Neural crest cell (in vitro differentiated cells): ENCODE results near the gene CUX1. TPM values are rescaled to one million over a fixed set of nuclear protein-coding genes. Genes with fewer than 3 reads are reported as not detected.

Source experiments
- DNase-seq: peaks from one replicate; pipeline ENCODE4 v3.0.0; 2021; ENCODE audit warnings: low read depth, mixed read lengths, low spot score
- H3K27ac Mint-ChIP-seq: one replicate; pipeline ENCODE4 v1.8.0; 2021; ENCODE audit warnings: mild to moderate bottlenecking, mixed read lengths; ENCODE audit not compliant: unreplicated experiment
- H3K27me3 Mint-ChIP-seq: 2 replicates; pipeline ENCODE4 v1.8.0; 2021; ENCODE audit warnings: low read depth, mild to moderate bottlenecking, mixed read lengths
- H3K36me3 Mint-ChIP-seq: 2 replicates; pipeline ENCODE4 v1.8.0; 2021; ENCODE audit warnings: low read depth, mild to moderate bottlenecking, mixed read lengths
- H3K4me1 Mint-ChIP-seq: 2 replicates; pipeline ENCODE4 v1.8.0; 2021; ENCODE audit warnings: mixed read lengths
- H3K4me3 Mint-ChIP-seq: one replicate; pipeline ENCODE4 v1.8.0; 2021; ENCODE audit warnings: mild to moderate bottlenecking, mixed read lengths
- H3K9me3 Mint-ChIP-seq: 2 replicates; pipeline ENCODE4 v1.8.0; 2021; ENCODE audit warnings: mixed read lengths
- total RNA-seq: library from RNA; stranded (reverse); gene quantifications from 2 replicates; pipeline ENCODE4 v1.2.1, GENCODE V29; 2021
- TF ChIP-seq, protein P1 (sequence below): fragments of 200-600 bp; sonication (generic); conservative IDR thresholded peaks from 2 replicates; pipeline ENCODE4 v1.5.0; 2021; ENCODE audit warnings: antibody characterized with exemption, mild to moderate bottlenecking

Gene CUX1
- total RNA-seq, 1 donor from 2014 or later: 60.0 TPM

DNA sequence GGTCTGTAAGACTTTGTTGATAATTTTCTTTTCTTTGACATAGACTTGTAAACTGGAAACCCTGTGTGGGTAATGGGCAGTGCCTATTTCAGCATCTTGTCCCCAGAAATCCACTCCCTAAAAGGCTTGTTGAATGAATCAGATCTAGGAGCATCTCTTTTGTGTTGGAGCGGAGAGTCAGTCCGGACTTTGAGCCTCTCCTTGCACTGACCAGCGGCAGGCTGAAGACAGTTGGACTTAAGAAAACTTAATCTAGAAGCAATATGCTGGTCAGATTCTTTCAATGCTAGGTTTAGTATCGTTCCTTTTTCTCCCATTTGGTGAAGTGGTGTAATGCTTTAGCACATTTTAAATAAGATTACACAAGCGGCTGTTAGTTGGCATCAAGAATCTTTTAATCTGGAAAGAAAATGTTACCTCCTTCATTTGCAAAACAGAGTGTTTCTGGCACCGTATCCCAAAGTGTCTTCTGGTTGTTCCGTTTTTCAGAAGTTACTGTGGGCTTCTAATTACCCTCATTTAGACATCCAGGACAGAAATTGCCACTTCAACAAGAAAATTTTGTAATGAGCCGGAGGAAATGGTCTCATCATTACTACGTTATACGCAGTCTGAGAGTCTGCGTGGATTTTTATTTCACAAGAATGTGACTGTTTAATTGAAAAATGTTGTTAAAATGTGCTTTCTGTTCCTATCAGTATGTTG lies 74.7 kb downstream of the CUX1 start:
- TF ChIP-seq, protein P1, sequence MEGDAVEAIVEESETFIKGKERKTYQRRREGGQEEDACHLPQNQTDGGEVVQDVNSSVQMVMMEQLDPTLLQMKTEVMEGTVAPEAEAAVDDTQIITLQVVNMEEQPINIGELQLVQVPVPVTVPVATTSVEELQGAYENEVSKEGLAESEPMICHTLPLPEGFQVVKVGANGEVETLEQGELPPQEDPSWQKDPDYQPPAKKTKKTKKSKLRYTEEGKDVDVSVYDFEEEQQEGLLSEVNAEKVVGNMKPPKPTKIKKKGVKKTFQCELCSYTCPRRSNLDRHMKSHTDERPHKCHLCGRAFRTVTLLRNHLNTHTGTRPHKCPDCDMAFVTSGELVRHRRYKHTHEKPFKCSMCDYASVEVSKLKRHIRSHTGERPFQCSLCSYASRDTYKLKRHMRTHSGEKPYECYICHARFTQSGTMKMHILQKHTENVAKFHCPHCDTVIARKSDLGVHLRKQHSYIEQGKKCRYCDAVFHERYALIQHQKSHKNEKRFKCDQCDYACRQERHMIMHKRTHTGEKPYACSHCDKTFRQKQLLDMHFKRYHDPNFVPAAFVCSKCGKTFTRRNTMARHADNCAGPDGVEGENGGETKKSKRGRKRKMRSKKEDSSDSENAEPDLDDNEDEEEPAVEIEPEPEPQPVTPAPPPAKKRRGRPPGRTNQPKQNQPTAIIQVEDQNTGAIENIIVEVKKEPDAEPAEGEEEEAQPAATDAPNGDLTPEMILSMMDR: no peak
- Mint-ChIP-seq H3K4me1 (peaks cover 25% of the 10 kb centered on the region), H3K27ac (no peak overlapping the region), H3K9me3 (no peaks in the 10 kb centered on the region), H3K27me3 (no peaks in the 10 kb centered on the region), H3K4me3 (no peak overlapping the region), H3K36me3 (no peaks in the 10 kb centered on the region)
- DNase-seq: no peak

DNA sequence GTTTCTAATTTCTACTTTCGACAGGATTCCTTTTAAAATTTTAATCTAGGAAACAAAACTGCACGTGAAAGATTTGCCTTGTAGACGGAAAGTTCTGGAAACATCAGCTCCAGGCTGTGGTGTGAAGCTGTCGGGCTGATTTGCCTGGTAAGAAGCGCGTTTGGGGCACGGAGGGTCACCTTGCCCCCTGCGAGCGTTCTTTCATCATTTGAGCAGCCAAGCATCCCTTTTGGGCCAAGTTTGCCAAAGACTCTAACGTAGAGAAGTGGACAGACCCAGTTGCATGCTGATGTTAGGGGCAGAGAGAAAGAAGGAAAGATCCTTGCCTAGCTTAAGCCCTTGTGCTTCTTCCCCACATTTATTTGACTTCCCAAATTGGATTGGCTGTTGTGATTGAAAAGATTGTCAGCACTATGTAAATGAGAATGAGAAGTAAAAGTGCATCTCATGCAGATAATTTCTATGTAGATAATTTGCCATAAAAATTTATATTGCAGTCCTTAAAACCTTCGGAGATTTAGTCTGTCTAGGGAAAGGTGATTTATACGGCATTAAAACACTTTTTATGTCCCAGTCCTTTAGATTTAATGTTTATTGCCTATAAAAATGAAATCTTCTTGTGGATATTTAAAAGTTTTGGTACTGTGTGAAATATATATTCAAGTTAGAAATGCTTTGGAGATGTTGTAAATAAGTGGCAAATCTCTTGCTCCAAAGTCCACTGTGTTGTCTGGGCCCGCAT lies 76.1 kb downstream of the CUX1 start:
- Mint-ChIP-seq H3K4me3 (no peak overlapping the region), H3K9me3 (no peaks in the 10 kb centered on the region), H3K27ac (no peak overlapping the region), H3K4me1 (peaks cover 24% of the 10 kb centered on the region), H3K27me3 (no peaks in the 10 kb centered on the region), H3K36me3 (no peaks in the 10 kb centered on the region)
- no peak for DNase-seq
- TF ChIP-seq, protein P1: no peak

DNA sequence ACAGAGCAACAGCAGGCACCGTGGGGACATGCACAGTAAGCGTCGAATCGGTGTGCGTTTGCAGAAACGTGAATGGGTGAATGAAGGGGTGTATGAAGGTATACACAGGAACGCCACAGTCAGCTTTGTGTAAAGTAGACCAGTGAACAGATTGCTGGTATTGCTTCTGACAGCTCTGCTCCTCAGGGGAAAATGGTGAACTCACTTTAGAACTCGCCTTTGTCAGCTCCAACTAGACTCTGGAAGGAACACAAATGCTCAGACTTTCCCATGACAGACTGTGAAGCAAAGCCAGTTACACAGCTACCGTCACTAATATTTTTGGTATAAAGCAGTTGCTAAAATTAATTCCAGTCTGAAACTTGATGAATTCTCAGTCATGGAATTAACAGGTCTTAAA lies 78.9 kb downstream of the CUX1 start:
- H3K27ac Mint-ChIP-seq: no peak overlapping the region
- H3K4me3 Mint-ChIP-seq: no peak overlapping the region
- no peaks in the 10 kb centered on the region for H3K27me3 Mint-ChIP-seq
- H3K4me1 Mint-ChIP-seq: peaks cover 17% of the 10 kb centered on the region
- H3K9me3 Mint-ChIP-seq: no peaks in the 10 kb centered on the region
- no peak for DNase-seq
- TF ChIP-seq, protein P1: no peak
- H3K36me3 Mint-ChIP-seq: no peaks in the 10 kb centered on the region

DNA sequence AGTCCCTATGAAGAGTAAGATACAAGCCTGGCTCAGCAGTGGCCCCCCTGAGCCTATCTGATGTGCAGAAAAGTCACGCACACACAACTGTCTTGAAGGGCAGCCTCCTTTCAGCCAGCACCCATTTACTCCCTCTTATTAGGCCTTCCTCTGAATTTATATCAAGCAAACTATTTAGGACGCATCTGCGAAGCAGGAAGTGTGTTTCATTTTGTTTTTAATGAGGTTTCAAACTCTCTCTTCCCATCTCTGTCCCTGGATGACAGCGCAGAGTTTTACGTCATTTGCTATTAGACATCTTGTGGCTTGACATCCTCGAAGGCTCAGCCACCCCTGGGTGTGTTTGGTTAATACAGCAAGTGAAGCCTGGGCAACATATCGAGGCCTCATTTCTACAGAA lies 79.5 kb downstream of the CUX1 start:
- DNase-seq: no peak
- no peaks in the 10 kb centered on the region for H3K27me3 Mint-ChIP-seq
- TF ChIP-seq, protein P1: no peak
- H3K9me3 Mint-ChIP-seq: no peaks in the 10 kb centered on the region
- no peak overlapping the region for H3K27ac Mint-ChIP-seq
- H3K36me3 Mint-ChIP-seq: no peaks in the 10 kb centered on the region
- no peak overlapping the region for H3K4me3 Mint-ChIP-seq
- peaks cover 17% of the 10 kb centered on the region for H3K4me1 Mint-ChIP-seq

DNA sequence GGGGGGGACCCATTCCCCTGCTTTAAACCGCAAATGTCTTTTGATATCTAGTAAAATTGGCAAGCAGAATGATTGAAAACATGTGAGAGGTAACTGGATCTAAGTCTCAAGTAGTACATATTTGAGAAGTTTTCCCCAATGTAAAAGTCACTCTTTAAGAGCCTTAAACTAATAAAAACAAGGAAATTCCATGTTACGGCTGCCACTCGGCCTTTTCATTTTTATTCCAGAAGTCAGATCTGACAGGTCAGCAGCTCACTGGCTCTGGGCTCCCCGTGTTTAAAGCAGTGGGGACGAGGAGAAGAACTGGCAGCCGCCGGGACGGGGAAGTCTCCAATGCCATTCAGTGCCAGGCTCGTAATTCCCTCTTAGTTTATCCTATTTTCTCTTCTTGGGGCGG lies 80.7 kb downstream of the CUX1 start:
- TF ChIP-seq, protein P1: no peak
- Mint-ChIP-seq H3K9me3 (no peaks in the 10 kb centered on the region), H3K4me3 (no peak overlapping the region), H3K27ac (no peak overlapping the region), H3K4me1 (peaks cover 17% of the 10 kb centered on the region), H3K27me3 (no peaks in the 10 kb centered on the region), H3K36me3 (no peaks in the 10 kb centered on the region)
- no peak for DNase-seq
